Transverse colon (tissue), 4 donors: ENCODE results near the gene ICOSLG. TPM values are rescaled to one million over a fixed set of nuclear protein-coding genes. Genes with fewer than 3 reads are reported as not detected.
A peak's percentile ranks its signal among the peaks of the same experiment; 100 is the strongest.

Experiments
- DNase-seq: peaks from one replicate; pipeline ENCODE4 v3.0.0-alpha.2; 2019
- H3K27ac ChIP-seq, 4 donors: fragments of 200-600 bp; sonication (generic); 2 replicates each; pipeline ENCODE4 v1.5.1; 2016 to 2018; ENCODE audit warnings: inconsistent platforms in 4 of 4
- H3K27me3 ChIP-seq: fragments of 200-600 bp; sonication (generic); 2 replicates; pipeline ENCODE4 v1.5.1; 2017; ENCODE audit warnings: inconsistent platforms
- H3K36me3 ChIP-seq, 4 donors: fragments of 200-600 bp; sonication (generic); 2 replicates each; pipeline ENCODE4 v1.5.1; 2017 to 2019; ENCODE audit warnings: inconsistent platforms in 4 of 4
- H3K4me1 ChIP-seq, 4 donors: fragments of 200-600 bp; sonication (generic); 2 replicates each; pipeline ENCODE4 v1.5.1; 2017 to 2020; ENCODE audit warnings: inconsistent platforms in 4 of 4
- H3K4me3 ChIP-seq, 4 donors: fragments of 200-600 bp; sonication (generic); 1 replicate in 1 of 4; 2 replicates in 3 of 4; pipeline versions ENCODE4 v1.5.1 to v1.6.1; 2017 to 2019; ENCODE audit warnings: inconsistent platforms in 4 of 4
- H3K9me3 ChIP-seq, 2 donors: fragments of 200-600 bp; sonication (generic); 2 replicates each; pipeline ENCODE4 v1.5.1; 2017 to 2019; ENCODE audit warnings: inconsistent platforms in 2 of 2
- EP300 ChIP-seq: sonication (generic); formaldehyde crosslinking; IDR thresholded peaks from one replicate; pipeline ENCODE4 v1.6.1; 2017; ENCODE audit warnings: antibody characterized with exemption, low read depth
- POLR2A ChIP-seq: fragments of 450-650 bp; IDR thresholded peaks from one replicate; pipeline ENCODE4 v1.6.1; 2016; ENCODE audit warnings: antibody characterized with exemption, mild to moderate bottlenecking, moderate library complexity
- POLR2AphosphoS5 ChIP-seq, 3 donors: sonication (generic); formaldehyde crosslinking; IDR thresholded peaks; one replicate each; pipeline ENCODE4 v1.6.1; 2016; ENCODE audit warnings: antibody characterized with exemption in 3 of 3
- WGBS, 2 donors: methylation state at CpG; one replicate each; pipeline ENCODE4 v1.1.5; 2018; ENCODE audit warnings: low coverage in 1 of 2; 5-methylcytosine and 5-hydroxymethylcytosine counted together
- in situ Hi-C, 4 donors: fragments of 200-750 bp; cut with MboI; loops; one replicate each; pipeline versions ENCODE4 v1.15.0 to v1.15.1; 2017; ENCODE audit warnings: low sequenced_read_pairs in 3 of 4, low pct_ligation_motif_present in 1 of 4, low pct_unique_long_range_greater_than_20kb in 1 of 4
- intact Hi-C: fragments of 100-400 bp; cut with DNase I; formaldehyde crosslinking; loops from one replicate; pipeline ENCODE4 v1.15.1; 2023; ENCODE audit warnings: low total_unique reads
- total RNA-seq, 4 donors: library from RNA; depleted of rRNA; stranded (reverse); fragments of >200 nt; gene quantifications; one replicate each; pipeline ENCODE4 v1.1.0, GENCODE V29; 2016
- TF ChIP-seq, protein P1 (sequence below), 5 experiments: fragments of 200-600 bp in 3 of 5; fragments of 450-650 bp in 2 of 5; sonication (generic) in 3 of 5; IDR thresholded peaks; 1 replicate in 2 of 5; 2 replicates in 3 of 5; pipeline ENCODE4 v1.5.1; 2016 to 2017; ENCODE audit warnings: antibody characterized with exemption in 5 of 5, inconsistent platforms in 3 of 5, mild to moderate bottlenecking in 2 of 5, moderate library complexity in 1 of 5

ICOSLG gene
- total RNA-seq, 4 donors from 2014 or later = 3.2 to 7.6 (median 3.9) TPM

DNA sequence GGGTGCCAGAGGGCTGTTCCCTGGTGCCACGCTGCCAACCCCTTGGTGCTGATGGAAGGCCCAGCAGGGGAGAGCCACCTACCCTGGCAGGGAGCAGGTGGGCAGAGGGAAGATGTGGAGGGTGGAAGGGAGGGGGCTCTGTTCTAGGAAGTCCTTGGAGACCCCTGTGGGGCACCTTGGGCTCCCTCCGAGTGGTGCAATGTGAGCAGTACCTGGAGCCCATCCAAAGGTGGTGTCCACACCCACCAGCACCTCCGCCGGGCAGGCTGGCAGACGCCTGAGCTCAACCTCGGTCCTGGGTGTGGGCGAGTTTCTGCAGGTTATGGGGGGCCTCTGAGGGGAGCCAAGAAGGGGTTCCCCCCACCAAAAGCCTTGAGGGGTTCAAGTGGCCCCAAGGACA is 32.3 kb upstream of the ICOSLG start:
- no peak for TF ChIP-seq POLR2AphosphoS5 (IDR thresholded peaks at IDR 0.05)
- H3K27me3 ChIP-seq = no peaks in the 10 kb centered on the region
- H3K27ac ChIP-seq = no peak overlapping the region
- WGBS, 2 donors = 84% methylated on average over 6 of the region's 7 CpGs; no CpG with 5 or more reads in 1 of the 2 donors
- intact Hi-C loops = no loop called here
- in situ Hi-C loops = loop anchor here in 1 of 4 donors (25.0 kb wide), 3 partner anchors 89 to 236 kb away; partner anchors contain the start of genes LRRC3 and TRPM2
- H3K4me3 ChIP-seq = no peak overlapping the region
- no peaks in the 10 kb centered on the region for H3K9me3 ChIP-seq
- H3K4me1 ChIP-seq = no peaks in the 10 kb centered on the region
- H3K36me3 ChIP-seq = no peaks in the 10 kb centered on the region
- no peak for DNase-seq

DNA sequence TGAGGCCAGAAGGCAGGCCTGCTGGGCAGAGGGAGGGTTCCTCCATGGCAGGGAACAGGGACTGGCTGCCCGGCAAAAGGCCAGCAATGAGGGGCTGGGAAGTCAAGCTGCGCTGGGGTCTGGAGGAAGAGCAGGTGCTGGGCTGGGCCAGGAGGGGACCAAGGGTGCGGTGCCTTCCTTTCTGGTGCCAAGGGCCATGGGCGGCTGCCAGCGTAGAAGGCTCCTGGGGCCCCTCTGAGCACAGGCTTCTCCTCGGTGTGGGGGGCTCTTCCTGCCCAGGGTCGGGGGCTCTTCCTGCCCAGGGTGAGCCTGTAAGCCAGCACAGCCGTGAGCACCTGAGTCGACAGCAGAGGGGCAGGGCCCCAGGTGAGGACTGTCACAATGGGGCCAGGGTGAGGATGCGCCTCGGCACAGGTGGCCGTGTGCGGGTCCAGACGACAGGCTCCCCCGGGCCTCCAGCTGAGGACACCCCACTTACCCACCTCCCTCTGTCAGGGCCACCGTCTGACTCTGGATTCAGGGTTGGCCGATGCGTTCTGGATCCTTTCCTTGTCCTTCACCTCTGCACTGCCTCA is 31.6 kb upstream of the ICOSLG start:
- WGBS, 2 donors = 79% methylated on average over 18 of the region's 18 CpGs; no CpG with 5 or more reads in 1 of the 2 donors
- Histone ChIP-seq H3K27me3 (no peaks in the 10 kb centered on the region), H3K4me3 (no peak overlapping the region), H3K9me3 (no peaks in the 10 kb centered on the region), H3K27ac (no peak overlapping the region), H3K4me1 (no peaks in the 10 kb centered on the region), H3K36me3 (no peaks in the 10 kb centered on the region)
- no peak for DNase-seq
- intact Hi-C loops (no loop called here), in situ Hi-C loops (loop anchor here in 1 of 4 donors (25.0 kb wide), 3 partner anchors 90 to 235 kb away; partner anchors contain the start of genes LRRC3 and TRPM2)
- TF ChIP-seq POLR2AphosphoS5 (IDR thresholded peaks at IDR 0.05) (no peak), POLR2A (no peak)

DNA sequence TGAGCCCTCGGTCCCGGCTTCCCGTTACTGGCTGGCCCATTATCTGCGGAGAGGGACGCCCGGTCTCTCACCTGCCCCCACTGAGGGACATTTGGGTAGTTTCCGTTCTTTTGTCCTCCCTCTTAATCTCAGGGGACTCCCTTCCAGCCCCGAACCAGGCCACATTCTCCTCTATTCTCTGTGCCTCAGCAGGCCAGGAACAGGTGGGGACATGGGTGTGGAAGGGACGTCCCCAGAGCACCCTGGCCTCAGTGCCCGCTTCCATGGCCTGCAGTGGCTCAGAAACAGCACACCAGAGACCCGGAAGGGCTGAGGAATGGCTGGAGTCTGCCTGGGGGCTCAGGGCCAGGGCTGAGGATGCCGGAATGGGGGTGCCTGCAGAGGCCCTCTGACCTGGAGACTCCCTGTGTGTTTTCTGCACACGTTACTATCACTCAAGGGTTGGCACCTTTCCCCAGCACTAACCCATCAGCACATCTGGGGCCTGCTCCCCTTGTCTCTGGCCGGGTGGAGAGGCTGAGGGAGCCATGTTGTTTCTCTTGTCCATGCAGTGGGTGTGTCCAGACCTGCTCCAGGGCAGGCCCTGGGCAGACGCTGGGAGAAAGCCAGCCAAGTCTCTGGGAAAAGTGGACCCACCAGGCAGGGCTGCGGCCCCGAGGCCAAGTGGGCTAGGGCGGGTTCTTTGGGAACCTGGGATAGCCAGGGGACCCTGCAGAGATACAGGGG is 31.0 kb upstream of the ICOSLG start:
- Histone ChIP-seq H3K4me3 (no peak overlapping the region), H3K9me3 (no peaks in the 10 kb centered on the region), H3K27ac (no peak overlapping the region), H3K4me1 (no peaks in the 10 kb centered on the region), H3K27me3 (no peaks in the 10 kb centered on the region), H3K36me3 (no peaks in the 10 kb centered on the region)
- WGBS, 2 donors = 86 to 100% methylated on average over 1 to 16 of the region's 18 CpGs
- in situ Hi-C loops = loop anchor here in 1 of 4 donors (25.0 kb wide), 3 partner anchors 91 to 234 kb away; partner anchors contain the start of genes LRRC3 and TRPM2
- TF ChIP-seq, protein P1, sequence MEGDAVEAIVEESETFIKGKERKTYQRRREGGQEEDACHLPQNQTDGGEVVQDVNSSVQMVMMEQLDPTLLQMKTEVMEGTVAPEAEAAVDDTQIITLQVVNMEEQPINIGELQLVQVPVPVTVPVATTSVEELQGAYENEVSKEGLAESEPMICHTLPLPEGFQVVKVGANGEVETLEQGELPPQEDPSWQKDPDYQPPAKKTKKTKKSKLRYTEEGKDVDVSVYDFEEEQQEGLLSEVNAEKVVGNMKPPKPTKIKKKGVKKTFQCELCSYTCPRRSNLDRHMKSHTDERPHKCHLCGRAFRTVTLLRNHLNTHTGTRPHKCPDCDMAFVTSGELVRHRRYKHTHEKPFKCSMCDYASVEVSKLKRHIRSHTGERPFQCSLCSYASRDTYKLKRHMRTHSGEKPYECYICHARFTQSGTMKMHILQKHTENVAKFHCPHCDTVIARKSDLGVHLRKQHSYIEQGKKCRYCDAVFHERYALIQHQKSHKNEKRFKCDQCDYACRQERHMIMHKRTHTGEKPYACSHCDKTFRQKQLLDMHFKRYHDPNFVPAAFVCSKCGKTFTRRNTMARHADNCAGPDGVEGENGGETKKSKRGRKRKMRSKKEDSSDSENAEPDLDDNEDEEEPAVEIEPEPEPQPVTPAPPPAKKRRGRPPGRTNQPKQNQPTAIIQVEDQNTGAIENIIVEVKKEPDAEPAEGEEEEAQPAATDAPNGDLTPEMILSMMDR (IDR thresholded peaks at IDR 0.05) = no peak
- TF ChIP-seq EP300 = no peak
- TF ChIP-seq POLR2A = no peak
- no peak for TF ChIP-seq POLR2AphosphoS5 (IDR thresholded peaks at IDR 0.05)
- no peak for DNase-seq
- intact Hi-C loops = no loop called here

DNA sequence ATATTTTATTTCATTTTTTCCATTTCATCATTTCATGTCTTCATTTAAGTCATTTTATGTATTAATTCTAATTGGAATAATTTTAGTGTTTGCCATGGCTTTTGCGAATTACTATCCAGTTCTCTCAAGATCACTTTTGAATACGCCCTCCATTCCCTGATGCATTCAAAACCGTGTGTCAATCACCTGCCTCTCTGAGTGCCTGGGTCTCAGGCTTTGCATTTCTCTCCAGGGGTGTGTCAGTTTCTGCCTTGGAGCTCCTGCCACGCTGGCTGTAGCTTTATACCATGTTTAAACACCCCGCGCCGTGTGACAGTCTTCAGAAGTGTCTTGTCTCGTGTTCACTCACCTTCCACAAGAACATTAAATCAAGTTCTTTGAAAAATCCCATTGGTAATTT is 28.3 kb upstream of the ICOSLG start:
- TF ChIP-seq POLR2A (no peak), EP300 (no peak), POLR2AphosphoS5 (IDR thresholded peaks at IDR 0.05) (no peak)
- TF ChIP-seq, protein P1 (IDR thresholded peaks at IDR 0.05) = no peak
- intact Hi-C loops (no loop called here), in situ Hi-C loops (loop anchor here in 1 of 4 donors (25.0 kb wide), 3 partner anchors 93 to 232 kb away; partner anchors contain the start of genes LRRC3 and TRPM2)
- Histone ChIP-seq H3K9me3 (no peaks in the 10 kb centered on the region), H3K36me3 (no peaks in the 10 kb centered on the region), H3K27ac (no peak overlapping the region), H3K27me3 (no peaks in the 10 kb centered on the region), H3K4me1 (no peaks in the 10 kb centered on the region), H3K4me3 (no peak overlapping the region)
- WGBS, 2 donors = 83 to 84% methylated on average over 8 of the region's 8 CpGs
- DNase-seq = no peak

DNA sequence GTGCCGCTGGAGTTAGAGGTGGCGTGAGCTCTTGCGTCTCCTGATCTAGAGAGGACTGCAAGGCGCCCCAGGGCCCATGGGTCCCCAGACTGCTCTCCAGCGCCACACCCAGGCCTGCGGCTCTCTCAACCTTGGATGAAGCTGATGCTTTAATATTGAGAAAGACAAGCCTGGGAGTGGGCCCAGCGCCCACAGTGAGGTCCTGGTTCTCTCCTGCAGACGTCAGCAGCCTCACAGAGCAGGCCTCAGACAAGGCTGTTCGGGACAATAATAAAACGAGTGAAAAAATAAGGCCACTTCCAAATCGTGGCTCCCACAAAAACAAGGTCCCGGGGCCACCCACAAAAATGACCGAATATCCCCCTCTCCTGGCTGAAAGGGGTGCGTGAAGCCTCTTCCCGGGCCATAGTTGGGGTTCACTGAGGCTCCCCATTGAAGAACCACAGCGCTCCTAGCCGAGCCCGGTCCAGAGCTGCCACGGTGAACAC is 27.0 kb upstream of the ICOSLG start:
- no peaks in the 10 kb centered on the region for H3K27me3 ChIP-seq
- intact Hi-C loops (no loop called here), in situ Hi-C loops (loop anchor here in 1 of 4 donors (25.0 kb wide), 3 partner anchors 95 to 230 kb away; partner anchors contain the start of genes LRRC3 and TRPM2)
- peak; percentile 32 for DNase-seq
- no peak overlapping the region for H3K27ac ChIP-seq
- 73% methylated on average over 19 of the region's 19 CpGs; no CpG with 5 or more reads in 1 of the 2 donors for WGBS, 2 donors
- no peak overlapping the region for H3K4me3 ChIP-seq
- H3K9me3 ChIP-seq = no peaks in the 10 kb centered on the region
- no peak for TF ChIP-seq EP300
- TF ChIP-seq, protein P1 (IDR thresholded peaks at IDR 0.05) = peak in 2 of 5 experiments; percentile 12 to 25
- H3K36me3 ChIP-seq = no peaks in the 10 kb centered on the region
- H3K4me1 ChIP-seq = no peaks in the 10 kb centered on the region
